Coronary artery (tissue), 2 donors: Measurements from ENCODE around the gene ANKRD62.
"Not testable (repeated sequence)": the region's sequence is repeated elsewhere in the genome, so short reads cannot be mapped to it uniquely, and the experiment has no call there.

Experiments used
- DNase-seq: peaks from one replicate; pipeline ENCODE4 v3.0.0-alpha.2; 2017; ENCODE audit warnings: low spot score
- H3K27ac ChIP-seq, 2 donors: fragments of 200-600 bp; sonication (generic); one replicate each; pipeline ENCODE4 v1.5.1; 2016 to 2019
- H3K4me3 ChIP-seq: fragments of 200-600 bp; sonication (generic); 2 replicates; pipeline ENCODE4 v1.5.1; 2016; ENCODE audit warnings: mild to moderate bottlenecking, moderate library complexity
- CTCF ChIP-seq: fragments of 200-600 bp; sonication (generic); IDR thresholded peaks from one replicate; pipeline ENCODE4 v1.5.1; 2019; ENCODE audit warnings: antibody characterized with exemption

The ANKRD62 gene

GRCh38 chr18:12119358-12119757, 25.7 kb downstream of the ANKRD62 start:
- TF ChIP-seq CTCF = no peak
- no peak overlapping the region for H3K27ac ChIP-seq

GRCh38 chr18:12121175-12122042, 27.8 kb downstream of the ANKRD62 start:
- no peak overlapping the region for H3K27ac ChIP-seq
- no peak overlapping the region for H3K4me3 ChIP-seq
- TF ChIP-seq CTCF = no peak
- DNase-seq = no peak

More at GRCh38 chr18:12119358-12119757, 25.7 kb downstream of the ANKRD62 start:
- no peak for DNase-seq
- H3K4me3 ChIP-seq = no peak overlapping the region

GRCh38 chr18:12122043-12122389, 28.4 kb downstream of the ANKRD62 start:
- H3K27ac ChIP-seq, DNase-seq, H3K4me3 ChIP-seq: not testable (repeated sequence)

- H3K4me3 ChIP-seq, DNase-seq, H3K27ac ChIP-seq: not testable (repeated sequence)
Measured at GRCh38 chr18:12127647-12128046, 34.0 kb downstream of the ANKRD62 start.

GRCh38 chr18:12138831-12139230, 45.2 kb downstream of the ANKRD62 start:
- H3K4me3 ChIP-seq, H3K27ac ChIP-seq, DNase-seq: not testable (repeated sequence)

- not testable (repeated sequence) for DNase-seq, H3K4me3 ChIP-seq
Measured at GRCh38 chr18:12140866-12141265, 47.2 kb downstream of the ANKRD62 start.

GRCh38 chr18:12141778-12142177, 48.1 kb downstream of the ANKRD62 start:
- H3K4me3 ChIP-seq, H3K27ac ChIP-seq, DNase-seq: not testable (repeated sequence)

More at GRCh38 chr18:12140866-12141265, 47.2 kb downstream of the ANKRD62 start:
- not testable (repeated sequence) for H3K27ac ChIP-seq

GRCh38 chr18:12149431-12149830, 55.8 kb downstream of the ANKRD62 start:
- not testable (repeated sequence) for H3K4me3 ChIP-seq, DNase-seq, H3K27ac ChIP-seq

GRCh38 chr18:12154361-12154760, 60.7 kb downstream of the ANKRD62 start:
- Histone ChIP-seq H3K4me3 (no peak overlapping the region), H3K27ac (no peak overlapping the region)
- no peak for DNase-seq
- no peak for TF ChIP-seq CTCF

- DNase-seq = no peak
- no peak overlapping the region for H3K27ac ChIP-seq
- H3K4me3 ChIP-seq = no peak overlapping the region
- no peak for TF ChIP-seq CTCF
Measured at GRCh38 chr18:12155996-12156395, 62.4 kb downstream of the ANKRD62 start.
